ENCODE data around the gene MAGI2.

Gene MAGI2

DNA sequence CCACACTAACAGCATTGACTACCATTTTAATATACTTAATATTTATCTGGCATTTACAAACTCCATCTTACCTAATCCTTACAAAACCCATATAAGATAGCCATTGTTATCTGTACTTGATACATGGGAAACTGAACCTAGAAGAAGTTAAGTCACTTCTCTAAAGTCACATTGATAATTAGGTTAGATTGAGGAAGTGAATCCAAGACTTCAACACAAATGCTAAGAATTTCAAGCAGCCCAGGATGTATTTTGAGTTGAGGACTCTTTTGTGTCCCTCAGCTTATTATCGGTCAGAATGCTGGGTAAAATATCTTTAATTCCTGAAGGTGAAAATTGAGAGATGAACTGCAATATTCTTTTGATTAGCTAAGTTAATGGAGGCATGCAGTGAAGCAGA is 1189.4 kb downstream of the MAGI2 start:
- TF ChIP-seq, protein P1, sequence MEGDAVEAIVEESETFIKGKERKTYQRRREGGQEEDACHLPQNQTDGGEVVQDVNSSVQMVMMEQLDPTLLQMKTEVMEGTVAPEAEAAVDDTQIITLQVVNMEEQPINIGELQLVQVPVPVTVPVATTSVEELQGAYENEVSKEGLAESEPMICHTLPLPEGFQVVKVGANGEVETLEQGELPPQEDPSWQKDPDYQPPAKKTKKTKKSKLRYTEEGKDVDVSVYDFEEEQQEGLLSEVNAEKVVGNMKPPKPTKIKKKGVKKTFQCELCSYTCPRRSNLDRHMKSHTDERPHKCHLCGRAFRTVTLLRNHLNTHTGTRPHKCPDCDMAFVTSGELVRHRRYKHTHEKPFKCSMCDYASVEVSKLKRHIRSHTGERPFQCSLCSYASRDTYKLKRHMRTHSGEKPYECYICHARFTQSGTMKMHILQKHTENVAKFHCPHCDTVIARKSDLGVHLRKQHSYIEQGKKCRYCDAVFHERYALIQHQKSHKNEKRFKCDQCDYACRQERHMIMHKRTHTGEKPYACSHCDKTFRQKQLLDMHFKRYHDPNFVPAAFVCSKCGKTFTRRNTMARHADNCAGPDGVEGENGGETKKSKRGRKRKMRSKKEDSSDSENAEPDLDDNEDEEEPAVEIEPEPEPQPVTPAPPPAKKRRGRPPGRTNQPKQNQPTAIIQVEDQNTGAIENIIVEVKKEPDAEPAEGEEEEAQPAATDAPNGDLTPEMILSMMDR (IDR thresholded peaks at IDR 0.05; ENCODE audit: low read depth, low read length, missing control alignments) = no peak
- Histone ChIP-seq H3K27me3 (replicated peaks) (no peaks in the 10 kb centered on the region), H3K4me3 (ENCODE audit: low read depth, low read length) (no peak overlapping the region), H3K36me3 (replicated peaks) (no peaks in the 10 kb centered on the region), H3K27ac (no peak overlapping the region)
- no peak for DNase-seq
- in situ Hi-C loops (cut with HindIII; ENCODE audit: low pct_ligation_motif_present, low sequenced_read_pairs) = no loop called here

DNA sequence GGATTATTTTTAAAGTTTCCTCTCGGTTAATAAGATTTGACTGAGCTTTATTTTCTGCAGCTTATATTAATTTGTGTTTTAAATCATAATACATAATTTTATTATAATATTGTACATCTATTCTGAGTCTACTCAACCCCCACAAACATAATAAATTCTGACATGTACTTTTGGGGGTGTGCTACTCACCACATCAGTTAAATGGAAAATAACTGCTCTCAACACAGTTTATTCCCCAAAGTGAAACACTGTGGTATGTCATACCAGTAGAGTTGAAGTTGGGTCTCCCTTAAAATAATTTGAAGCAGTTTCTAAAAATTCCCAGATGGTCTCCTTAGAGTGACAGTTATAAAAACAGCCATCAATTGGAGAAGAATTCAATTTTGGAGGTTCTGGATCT is 1191.7 kb downstream of the MAGI2 start:
- TF ChIP-seq, protein P1 (IDR thresholded peaks at IDR 0.05; ENCODE audit: low read depth, low read length, missing control alignments) = no peak
- Histone ChIP-seq H3K36me3 (replicated peaks) (no peaks in the 10 kb centered on the region), H3K27ac (no peak overlapping the region), H3K4me3 (ENCODE audit: low read depth, low read length) (no peak overlapping the region), H3K27me3 (replicated peaks) (no peaks in the 10 kb centered on the region)
- no peak for DNase-seq
- in situ Hi-C loops (cut with HindIII; ENCODE audit: low pct_ligation_motif_present, low sequenced_read_pairs) = no loop called here

DNA sequence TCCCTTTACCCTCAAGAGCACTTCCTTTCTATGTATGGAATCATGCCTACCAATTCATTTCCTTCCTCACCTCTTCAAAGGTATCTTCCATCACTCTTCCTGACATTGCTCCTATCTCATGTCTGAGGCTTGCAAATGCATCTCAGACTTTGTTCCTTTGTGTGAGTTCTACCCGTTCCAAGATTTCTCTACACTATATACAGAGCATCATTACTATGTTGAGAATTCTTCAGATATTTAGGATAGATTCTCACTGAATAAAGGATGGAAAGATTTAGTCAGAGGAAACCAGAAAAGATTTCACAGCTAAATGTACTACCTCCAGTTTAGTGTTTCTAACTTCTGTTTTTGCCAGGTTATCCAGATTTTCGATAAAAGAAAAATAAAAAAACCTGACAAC is 1192.2 kb downstream of the MAGI2 start:
- in situ Hi-C loops (cut with HindIII; ENCODE audit: low pct_ligation_motif_present, low sequenced_read_pairs) = no loop called here
- H3K27me3 ChIP-seq (replicated peaks) = no peaks in the 10 kb centered on the region
- no peak overlapping the region for H3K27ac ChIP-seq

DNA sequence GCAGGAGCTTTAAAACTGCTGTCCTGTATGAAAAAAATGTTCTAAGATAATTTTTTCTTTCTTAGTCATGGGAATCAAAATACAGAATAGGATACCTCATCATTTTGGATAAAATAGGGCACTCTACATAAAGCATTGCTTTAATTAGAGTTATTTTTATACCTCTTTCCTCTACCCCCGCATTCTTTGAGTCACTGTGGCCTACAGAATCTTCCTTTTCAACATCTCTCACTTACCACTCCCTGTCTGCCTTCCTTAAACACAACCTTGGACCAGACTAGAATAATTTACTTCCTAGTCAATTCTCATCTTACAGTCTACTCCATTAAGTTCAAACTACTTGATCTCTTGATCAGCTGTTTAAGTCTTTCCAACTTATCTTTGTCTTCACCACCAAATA is 1192.6 kb downstream of the MAGI2 start:
- in situ Hi-C loops (cut with HindIII; ENCODE audit: low pct_ligation_motif_present, low sequenced_read_pairs) = no loop called here
- no peak for DNase-seq

More for the DNA sequence above, 1192.2 kb downstream of the MAGI2 start:
- Histone ChIP-seq H3K36me3 (replicated peaks) (no peaks in the 10 kb centered on the region), H3K4me3 (ENCODE audit: low read depth, low read length) (no peak overlapping the region)
- TF ChIP-seq, protein P1 (IDR thresholded peaks at IDR 0.05; ENCODE audit: low read depth, low read length, missing control alignments) = no peak
- DNase-seq = no peak

DNA sequence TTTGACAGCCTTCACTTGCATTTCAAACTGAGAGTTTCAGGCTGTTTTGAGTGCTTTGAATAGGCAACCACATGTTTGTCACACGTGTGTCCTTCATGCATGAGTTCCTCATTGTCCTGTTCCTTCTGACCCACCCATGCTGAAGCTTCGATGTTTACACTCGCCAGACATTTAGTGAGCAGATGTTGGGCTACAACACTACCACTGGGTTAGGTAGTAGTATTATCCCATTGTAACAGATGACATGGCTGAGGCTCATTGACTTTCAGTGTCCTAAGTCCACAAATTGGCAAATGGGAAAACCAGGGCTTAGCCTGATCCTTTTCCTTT is 1198.8 kb downstream of the MAGI2 start:
- H3K27me3 ChIP-seq (replicated peaks) = no peaks in the 10 kb centered on the region
- TF ChIP-seq, protein P1 (IDR thresholded peaks at IDR 0.05; ENCODE audit: low read depth, low read length, missing control alignments) = no peak
- no peaks in the 10 kb centered on the region for H3K36me3 ChIP-seq (replicated peaks)
- no peak overlapping the region for H3K4me3 ChIP-seq (ENCODE audit: low read depth, low read length)
- DNase-seq = no peak
- no peak overlapping the region for H3K27ac ChIP-seq
- in situ Hi-C loops (cut with HindIII; ENCODE audit: low pct_ligation_motif_present, low sequenced_read_pairs) = no loop called here

More for the DNA sequence above, 1192.6 kb downstream of the MAGI2 start:
- H3K4me3 ChIP-seq (ENCODE audit: low read depth, low read length) = no peak overlapping the region
- H3K27me3 ChIP-seq (replicated peaks) = no peaks in the 10 kb centered on the region
- H3K36me3 ChIP-seq (replicated peaks) = no peaks in the 10 kb centered on the region
- TF ChIP-seq, protein P1 (IDR thresholded peaks at IDR 0.05; ENCODE audit: low read depth, low read length, missing control alignments) = no peak
- no peak overlapping the region for H3K27ac ChIP-seq
